T-helper 9 cell (primary cell): ENCODE results near the gene UNC45A.
"Not testable (repeated sequence)": the region's sequence is repeated elsewhere in the genome, so short reads cannot be mapped to it uniquely, and the experiment has no call there.

Experiments used
- DNase-seq: peaks from one replicate; pipeline ENCODE4 v3.0.0-alpha.2; 2020

Gene UNC45A

GRCh38 chr15:90918034-90918788 is 16.9 kb upstream of the UNC45A start:
- no peak for DNase-seq

- DNase-seq: no peak
Observed at GRCh38 chr15:90918835-90919234, 16.2 kb upstream of the UNC45A start.

- DNase-seq: no peak
Observed at GRCh38 chr15:90921887-90922286, 13.2 kb upstream of the UNC45A start.

- not testable (repeated sequence) for DNase-seq
Observed at GRCh38 chr15:90922712-90923322, 12.3 kb upstream of the UNC45A start.

- DNase-seq: no peak
Observed at GRCh38 chr15:90924375-90924774, 10.7 kb upstream of the UNC45A start.

GRCh38 chr15:90926766-90927165 is 8.3 kb upstream of the UNC45A start:
- not testable (repeated sequence) for DNase-seq

- DNase-seq: not testable (repeated sequence)
Observed at GRCh38 chr15:90928106-90928505, 7.0 kb upstream of the UNC45A start.

- DNase-seq: no peak
Observed at GRCh38 chr15:90929246-90930019, 5.7 kb upstream of the UNC45A start.

GRCh38 chr15:90930861-90931574 is 4.1 kb upstream of the UNC45A start:
- no peak for DNase-seq

- no peak for DNase-seq
Observed at GRCh38 chr15:90931575-90931827, 3.6 kb upstream of the UNC45A start.

GRCh38 chr15:90931828-90932659 is 3.0 kb upstream of the UNC45A start, which contains the start of gene HDDC3:
Gene HDDC3 (minus strand): TSS chr15:90932549. CDS start chr15:90932540, 9 bp downstream.
- peak; percentile 94 for DNase-seq

GRCh38 chr15:90932660-90932991 is 2.5 kb upstream of the UNC45A start:
- DNase-seq: no peak

- DNase-seq: no peak
Observed at GRCh38 chr15:90933301-90933700, 1.8 kb upstream of the UNC45A start.

- DNase-seq: peak; percentile 74
Observed at GRCh38 chr15:90934256-90934948, 683 bp upstream of the UNC45A start.

GRCh38 chr15:90936823-90937222 is 1.7 kb downstream of the UNC45A start:
- no peak for DNase-seq

GRCh38 chr15:90938261-90938660 is 3.2 kb downstream of the UNC45A start:
- DNase-seq: no peak

GRCh38 chr15:90939756-90940155 is 4.7 kb downstream of the UNC45A start:
- no peak for DNase-seq

- DNase-seq: no peak
Observed at GRCh38 chr15:90941038-90941437, 6.0 kb downstream of the UNC45A start.

- no peak for DNase-seq
Observed at GRCh38 chr15:90942354-90943120, 7.5 kb downstream of the UNC45A start.

GRCh38 chr15:90945091-90945490 is 10.0 kb downstream of the UNC45A start:
- DNase-seq: no peak

GRCh38 chr15:90946538-90946937 is 11.5 kb downstream of the UNC45A start:
- DNase-seq: no peak
